Fibroblast of lung (primary cell): ENCODE results near the gene SH2D6. TPM values are rescaled to one million over a fixed set of nuclear protein-coding genes. Genes with fewer than 3 reads are reported as not detected.
"Not testable (repeated sequence)": the region's sequence is repeated elsewhere in the genome, so short reads cannot be mapped to it uniquely, and the experiment has no call there.

Experiments used
- DNase-seq, 2 donors: peaks; one replicate each; pipeline versions ENCODE4 v3.0.0 to v3.0.0-alpha.2; 2010; ENCODE audit warnings: low read depth in 2 of 2
- H2AFZ ChIP-seq: 2 replicates; pipeline ENCODE4 v1.5.1; 2012; ENCODE audit warnings: low read length, control low read depth, inconsistent platforms
- H3K27ac ChIP-seq: 2 replicates; pipeline ENCODE4 v1.5.1; 2011; ENCODE audit warnings: low read length, control low read depth; ENCODE audit not compliant: insufficient read depth
- H3K27me3 ChIP-seq: 2 replicates; pipeline ENCODE4 v1.5.1; 2011; ENCODE audit warnings: mild to moderate bottlenecking, low read length; ENCODE audit not compliant: control insufficient read depth, insufficient read depth
- H3K36me3 ChIP-seq: 2 replicates; pipeline ENCODE4 v1.5.1; 2011; ENCODE audit warnings: low read length; ENCODE audit not compliant: control insufficient read depth, insufficient read depth
- H3K4me1 ChIP-seq: 2 replicates; pipeline ENCODE4 v1.5.1; 2011; ENCODE audit warnings: low read length; ENCODE audit not compliant: control insufficient read depth, insufficient read depth; ENCODE audit errors: extremely low read depth
- H3K4me2 ChIP-seq: 2 replicates; pipeline ENCODE4 v1.5.1; 2011; ENCODE audit warnings: low read length, control low read depth; ENCODE audit not compliant: insufficient read depth; ENCODE audit errors: extremely low read depth
- H3K4me3 ChIP-seq, 4 experiments: fragments of 200-600 bp in 1 of 4; sonication (generic) in 1 of 4; replicated peaks in 1 of 4; 2 replicates each; pipeline ENCODE4 v1.5.1; 2011 to 2016; ENCODE audit warnings: low read length in 4 of 4, low read depth in 3 of 4, mild to moderate bottlenecking in 3 of 4, control low read depth in 2 of 4, inconsistent platforms in 1 of 4, mixed read lengths in 1 of 4; ENCODE audit not compliant: insufficient read depth in 1 of 4; ENCODE audit errors: control extremely low read depth in 1 of 4
- H3K79me2 ChIP-seq: 2 replicates; pipeline ENCODE4 v1.5.1; 2012; ENCODE audit warnings: mild to moderate bottlenecking, low read length, inconsistent platforms; ENCODE audit not compliant: control insufficient read depth, insufficient read depth
- H3K9ac ChIP-seq: 2 replicates; pipeline ENCODE4 v1.5.1; 2011; ENCODE audit warnings: mild to moderate bottlenecking, low read length, control low read depth; ENCODE audit not compliant: insufficient read depth
- H3K9me3 ChIP-seq: 2 replicates; pipeline ENCODE4 v1.5.1; 2012; ENCODE audit warnings: low read depth, low read length; ENCODE audit not compliant: control insufficient read depth, insufficient read depth
- H4K20me1 ChIP-seq: 2 replicates; pipeline ENCODE4 v1.5.1; 2011; ENCODE audit warnings: low read length; ENCODE audit not compliant: control insufficient read depth, insufficient read depth; ENCODE audit errors: extremely low read depth
- CTCF ChIP-seq, 2 donors: IDR thresholded peaks in 1 of 2; conservative IDR thresholded peaks in 1 of 2; 1 replicate in 1 of 2; 2 replicates in 1 of 2; pipeline ENCODE4 v1.5.1; 2011 to 2012; ENCODE audit warnings: low read length in 2 of 2, control low read depth in 1 of 2, inconsistent platforms in 1 of 2, low read depth in 1 of 2, mild to moderate bottlenecking in 1 of 2
- EZH2 ChIP-seq: IDR thresholded peaks from 2 replicates; pipeline ENCODE4 v1.5.1; 2012; ENCODE audit warnings: low read length, control low read depth, mild to moderate bottlenecking; ENCODE audit errors: missing control alignments
- polyA plus RNA-seq, 2 donors: library from polyadenylated mRNA; depleted of rRNA in 1 of 2; stranded (reverse) in 1 of 2; unstranded in 1 of 2; fragments of >200 nt; gene quantifications; 2 replicates each; pipeline ENCODE4 v1.2.1, GENCODE V29; 2011 to 2012; ENCODE audit warnings: missing spikeins in 1 of 2
- total RNA-seq: library from RNA; depleted of rRNA; stranded (reverse); fragments of >200 nt; gene quantifications from 2 replicates; pipeline ENCODE4 v1.2.1, GENCODE V29; 2014

SH2D6 gene
- total and polyA plus RNA-seq, 2 donors (not counting 1 experiment from before 2014, with no cell fraction given), result 0.16 to 2.1 TPM

GRCh38 chr2:85476624-85477023 lies 58.1 kb downstream of the SH2D6 start:
- no peak overlapping the region for H2AFZ ChIP-seq
- TF ChIP-seq EZH2 (no peak), CTCF (conservative IDR thresholded peaks at IDR 0.05 in 1 of 2, IDR thresholded peaks at IDR 0.05 in 1 of 2; ENCODE audit: low read depth in 1 of 2, low read length in 2 of 2) (no peak)
- no peaks in the 10 kb centered on the region for H3K4me1 ChIP-seq
- no peaks in the 10 kb centered on the region for H4K20me1 ChIP-seq
- H3K27ac ChIP-seq, result no peak overlapping the region
- no peaks in the 10 kb centered on the region for H3K27me3 ChIP-seq
- no peaks in the 10 kb centered on the region for H3K79me2 ChIP-seq
- no peak for DNase-seq
- no peaks in the 10 kb centered on the region for H3K9me3 ChIP-seq
- H3K36me3 ChIP-seq, result no peaks in the 10 kb centered on the region
- no peak overlapping the region for H3K4me3 ChIP-seq
- no peak overlapping the region for H3K4me2 ChIP-seq
- no peak overlapping the region for H3K9ac ChIP-seq

- no peaks in the 10 kb centered on the region for H3K27me3 ChIP-seq
- H2AFZ ChIP-seq, result no peak overlapping the region
- H3K36me3 ChIP-seq, result no peaks in the 10 kb centered on the region
- H3K4me3 ChIP-seq, result no peak overlapping the region
- no peaks in the 10 kb centered on the region for H3K9me3 ChIP-seq
- H4K20me1 ChIP-seq, result no peaks in the 10 kb centered on the region
- H3K9ac ChIP-seq, result no peak overlapping the region
- H3K27ac ChIP-seq, result no peak overlapping the region
- no peaks in the 10 kb centered on the region for H3K79me2 ChIP-seq
- TF ChIP-seq EZH2, result no peak
- TF ChIP-seq CTCF (conservative IDR thresholded peaks at IDR 0.05 in 1 of 2, IDR thresholded peaks at IDR 0.05 in 1 of 2; ENCODE audit: low read depth in 1 of 2, low read length in 2 of 2), result no peak
- no peaks in the 10 kb centered on the region for H3K4me1 ChIP-seq
- H3K4me2 ChIP-seq, result no peak overlapping the region
- no peak for DNase-seq
These were observed 59.4 kb downstream of the SH2D6 start for GRCh38 chr2:85477884-85478283.

- Histone ChIP-seq H4K20me1 (no peaks in the 10 kb centered on the region), H2AFZ (no peak overlapping the region), H3K27me3 (no peaks in the 10 kb centered on the region), H3K79me2 (no peaks in the 10 kb centered on the region), H3K4me3 (no peak overlapping the region), H3K4me1 (no peaks in the 10 kb centered on the region), H3K9ac (no peak overlapping the region), H3K27ac (no peak overlapping the region), H3K36me3 (no peaks in the 10 kb centered on the region), H3K4me2 (no peak overlapping the region), H3K9me3 (no peaks in the 10 kb centered on the region)
- no peak for TF ChIP-seq CTCF (conservative IDR thresholded peaks at IDR 0.05 in 1 of 2, IDR thresholded peaks at IDR 0.05 in 1 of 2; ENCODE audit: low read depth in 1 of 2, low read length in 2 of 2)
- TF ChIP-seq EZH2, result no peak
- no peak for DNase-seq
These were observed 63.6 kb downstream of the SH2D6 start for GRCh38 chr2:85481818-85482777.

- H3K27me3 ChIP-seq, H2AFZ ChIP-seq, H3K27ac ChIP-seq, H3K9ac ChIP-seq, H3K79me2 ChIP-seq, H3K9me3 ChIP-seq, H3K4me1 ChIP-seq, DNase-seq, H3K36me3 ChIP-seq, H3K4me2 ChIP-seq, H3K4me3 ChIP-seq, H4K20me1 ChIP-seq: not testable (repeated sequence)
These were observed 66.1 kb downstream of the SH2D6 start for GRCh38 chr2:85484615-85485014.
